ENCODE data around the gene ABHD17A. TPM values are rescaled to one million over a fixed set of nuclear protein-coding genes. Genes with fewer than 3 reads are reported as not detected.
A peak's percentile ranks its signal among the peaks of the same experiment; 100 is the strongest.

ABHD17A gene
- total RNA-seq, 1 experiment from 2014 or later: 68.2 TPM

DNA sequence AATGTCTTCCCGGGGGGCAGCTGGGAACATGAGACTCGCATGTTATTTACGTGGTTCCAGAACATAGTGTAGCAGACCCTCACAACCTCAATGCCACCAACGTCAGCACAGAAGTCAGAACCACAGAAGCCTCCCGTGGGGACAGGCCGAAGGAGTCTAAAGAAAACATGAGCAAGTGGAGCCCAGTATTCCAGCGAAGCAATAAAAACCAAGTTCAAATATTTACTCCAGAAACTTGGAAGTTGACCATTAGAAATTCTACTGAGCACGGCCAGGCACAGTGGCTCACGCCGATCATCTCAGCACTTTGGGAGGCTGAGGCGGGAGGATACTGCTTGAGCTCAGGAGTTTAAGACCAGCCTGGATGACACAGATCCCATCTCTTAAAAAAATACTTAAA, 55.3 kb downstream of the ABHD17A start:
- Histone ChIP-seq H3K4me3 (replicated peaks in 1 of 2; ENCODE audit: low read depth in 1 of 2, low read length in 2 of 2) (no peak overlapping the region), H3K9ac (ENCODE audit: low read length) (no peak overlapping the region), H3K36me3 (ENCODE audit: control insufficient read depth in 1 of 2, insufficient read depth in 2 of 2, low read length in 2 of 2) (peaks cover 0 to 18% of the 10 kb centered on the region in 2 experiments; a peak in 2 of 4 replicates), H3K4me2 (ENCODE audit: low read length) (no peak overlapping the region), H3K4me1 (ENCODE audit: control insufficient read depth in 1 of 2, insufficient read depth in 2 of 2, low read length in 2 of 2) (peaks cover 4 to 7% of the 10 kb centered on the region in 2 experiments; a peak in 3 of 4 replicates), H3K27me3 (ENCODE audit: insufficient read depth, low read length) (no peaks in the 10 kb centered on the region), H3K27ac (ENCODE audit: low read depth, low read length) (no peak overlapping the region), H3K9me3 (ENCODE audit: control insufficient read depth in 1 of 2, insufficient read depth in 1 of 2, low read depth in 1 of 2, low read length in 2 of 2) (no peaks in the 10 kb centered on the region), H3K9me2 (ENCODE audit: insufficient read depth) (no peaks in the 10 kb centered on the region), H4K20me1 (ENCODE audit: insufficient read depth) (0 out of 2 replicates have a peak, but pooled peaks cover 3% of the 10 kb centered on the region), H2AFZ (ENCODE audit: low read depth, low read length, poor library complexity, severe bottlenecking) (no peak overlapping the region), H3K79me2 (ENCODE audit: insufficient read depth, low read length) (peaks cover 53% of the 10 kb centered on the region)
- CTCF ChIA-PET: interaction anchor here (1.2 to 3.2 kb wide), 2 partner anchors 8 to 10 kb away, joined by 5 to 14 read pairs; no protein-coding TSS in a partner anchor
- no peak for ATAC-seq
- intact Hi-C loops (cut with micrococcal nuclease): no loop called here
- no peak for DNase-seq (ENCODE audit: low read depth, low spot score)
- RAD21 ChIA-PET (ENCODE audit: low non-redundant PET in 1 of 2, low total read pairs in 2 of 2, uncharacterized antibody in 2 of 2, unreplicated experiment in 2 of 2): no interaction called here
- TF ChIP-seq JUND (IDR thresholded peaks at IDR 0.05): no peak
- POLR2A ChIA-PET: no interaction called here
- BruUV-seq (replicated peaks): no TSS peak

DNA sequence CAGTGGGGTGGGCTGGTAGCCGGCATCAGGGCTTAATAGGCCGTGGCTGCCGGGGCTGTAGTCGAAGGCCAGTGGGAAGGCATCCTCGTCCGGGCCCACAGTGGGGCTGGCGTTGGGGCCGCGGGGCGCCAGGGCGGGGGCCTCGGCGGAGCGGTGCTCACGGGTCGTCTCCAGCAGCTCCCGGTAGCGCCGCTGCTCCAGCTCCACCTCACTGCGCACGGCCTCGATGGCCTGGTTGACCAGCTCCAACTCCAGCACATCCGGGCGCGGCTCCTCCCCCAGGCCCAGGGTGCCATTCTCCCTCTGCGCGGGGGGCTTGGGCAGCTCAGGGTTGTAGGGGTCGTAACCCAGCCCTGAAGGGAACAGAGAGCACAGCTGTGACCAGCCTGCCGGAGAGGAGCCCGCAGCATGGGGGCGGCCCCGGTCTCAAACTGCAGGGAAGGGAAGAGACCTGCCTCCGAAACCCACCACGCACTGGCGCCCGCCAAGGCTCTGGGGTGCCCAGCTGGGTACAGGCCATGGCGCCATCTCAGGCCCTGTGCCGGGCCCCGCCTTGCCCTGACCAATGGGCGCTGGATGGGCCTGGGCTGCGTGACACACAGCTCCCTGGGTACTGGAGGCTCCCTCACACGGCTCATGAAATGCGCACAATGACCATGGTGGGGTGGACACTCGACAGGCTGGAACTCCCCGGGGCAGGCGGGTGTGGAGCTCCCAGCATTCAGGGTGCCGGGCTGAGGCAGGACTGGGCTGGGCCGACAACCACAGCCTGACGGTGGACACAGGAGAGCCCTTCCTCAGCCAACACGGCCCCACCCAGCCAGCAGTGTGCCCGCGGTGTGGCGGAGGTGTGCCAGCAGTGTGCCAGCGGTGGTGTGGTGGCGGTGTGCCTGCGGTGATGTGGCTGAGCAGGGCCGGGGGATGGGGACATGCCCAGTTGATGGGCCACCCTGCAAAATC, 56.7 kb downstream of the ABHD17A start:
- peaks cover 4 to 18% of the 10 kb centered on the region in 2 experiments; a peak in 2 of 4 replicates for H3K36me3 ChIP-seq (ENCODE audit: control insufficient read depth in 1 of 2, insufficient read depth in 2 of 2, low read length in 2 of 2)
- ChIA-PET CTCF (interaction anchor here (1.2 to 3.2 kb wide), 2 partner anchors 9 to 11 kb away, joined by 5 to 14 read pairs; no protein-coding TSS in a partner anchor), RAD21 (ENCODE audit: low non-redundant PET in 1 of 2, low total read pairs in 2 of 2, uncharacterized antibody in 2 of 2, unreplicated experiment in 2 of 2) (no interaction called here), POLR2A (no interaction called here)
- BruUV-seq (replicated peaks): no TSS peak
- H3K9me3 ChIP-seq (ENCODE audit: control insufficient read depth in 1 of 2, insufficient read depth in 1 of 2, low read depth in 1 of 2, low read length in 2 of 2): no peaks in the 10 kb centered on the region
- H3K27ac ChIP-seq (ENCODE audit: low read depth, low read length): 0 out of 2 replicates have a peak overlapping the region, but pooled peaks have one; percentile 22
- intact Hi-C loops (cut with micrococcal nuclease): no loop called here
- H4K20me1 ChIP-seq (ENCODE audit: insufficient read depth): no peaks in the 10 kb centered on the region
- ATAC-seq (no peak), DNase-seq (ENCODE audit: low read depth, low spot score) (no peak)
- no peak overlapping the region for H3K4me3 ChIP-seq (replicated peaks in 1 of 2; ENCODE audit: low read depth in 1 of 2, low read length in 2 of 2)
- no peaks in the 10 kb centered on the region for H3K27me3 ChIP-seq (ENCODE audit: insufficient read depth, low read length)
- H2AFZ ChIP-seq (ENCODE audit: low read depth, low read length, poor library complexity, severe bottlenecking): no peak overlapping the region
- peaks cover 4 to 7% of the 10 kb centered on the region in 2 experiments; a peak in 3 of 4 replicates for H3K4me1 ChIP-seq (ENCODE audit: control insufficient read depth in 1 of 2, insufficient read depth in 2 of 2, low read length in 2 of 2)
- H3K9ac ChIP-seq (ENCODE audit: low read length): no peak overlapping the region
- no peak overlapping the region for H3K4me2 ChIP-seq (ENCODE audit: low read length)
- H3K9me2 ChIP-seq (ENCODE audit: insufficient read depth): no peaks in the 10 kb centered on the region
- H3K79me2 ChIP-seq (ENCODE audit: insufficient read depth, low read length): peaks cover 39% of the 10 kb centered on the region
- TF ChIP-seq, protein P1, sequence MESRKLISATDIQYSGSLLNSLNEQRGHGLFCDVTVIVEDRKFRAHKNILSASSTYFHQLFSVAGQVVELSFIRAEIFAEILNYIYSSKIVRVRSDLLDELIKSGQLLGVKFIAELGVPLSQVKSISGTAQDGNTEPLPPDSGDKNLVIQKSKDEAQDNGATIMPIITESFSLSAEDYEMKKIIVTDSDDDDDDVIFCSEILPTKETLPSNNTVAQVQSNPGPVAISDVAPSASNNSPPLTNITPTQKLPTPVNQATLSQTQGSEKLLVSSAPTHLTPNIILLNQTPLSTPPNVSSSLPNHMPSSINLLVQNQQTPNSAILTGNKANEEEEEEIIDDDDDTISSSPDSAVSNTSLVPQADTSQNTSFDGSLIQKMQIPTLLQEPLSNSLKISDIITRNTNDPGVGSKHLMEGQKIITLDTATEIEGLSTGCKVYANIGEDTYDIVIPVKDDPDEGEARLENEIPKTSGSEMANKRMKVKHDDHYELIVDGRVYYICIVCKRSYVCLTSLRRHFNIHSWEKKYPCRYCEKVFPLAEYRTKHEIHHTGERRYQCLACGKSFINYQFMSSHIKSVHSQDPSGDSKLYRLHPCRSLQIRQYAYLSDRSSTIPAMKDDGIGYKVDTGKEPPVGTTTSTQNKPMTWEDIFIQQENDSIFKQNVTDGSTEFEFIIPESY (IDR thresholded peaks at IDR 0.05; ENCODE audit: extremely low read depth, insufficient replicate concordance, low read length): no peak
- TF ChIP-seq YY1 (IDR thresholded peaks at IDR 0.05; ENCODE audit: extremely low read depth, insufficient replicate concordance, low read depth, low read length) (no peak), ZNF274 (IDR thresholded peaks at IDR 0.05; ENCODE audit: low read depth, low read length) (no peak), ZFX (IDR thresholded peaks at IDR 0.05) (no peak), SIN3A (IDR thresholded peaks at IDR 0.05; ENCODE audit: low read depth) (no peak), EZH2phosphoT487 (IDR thresholded peaks at IDR 0.05; ENCODE audit: borderline replicate concordance) (no peak)
- TF ChIP-seq, protein P2, sequence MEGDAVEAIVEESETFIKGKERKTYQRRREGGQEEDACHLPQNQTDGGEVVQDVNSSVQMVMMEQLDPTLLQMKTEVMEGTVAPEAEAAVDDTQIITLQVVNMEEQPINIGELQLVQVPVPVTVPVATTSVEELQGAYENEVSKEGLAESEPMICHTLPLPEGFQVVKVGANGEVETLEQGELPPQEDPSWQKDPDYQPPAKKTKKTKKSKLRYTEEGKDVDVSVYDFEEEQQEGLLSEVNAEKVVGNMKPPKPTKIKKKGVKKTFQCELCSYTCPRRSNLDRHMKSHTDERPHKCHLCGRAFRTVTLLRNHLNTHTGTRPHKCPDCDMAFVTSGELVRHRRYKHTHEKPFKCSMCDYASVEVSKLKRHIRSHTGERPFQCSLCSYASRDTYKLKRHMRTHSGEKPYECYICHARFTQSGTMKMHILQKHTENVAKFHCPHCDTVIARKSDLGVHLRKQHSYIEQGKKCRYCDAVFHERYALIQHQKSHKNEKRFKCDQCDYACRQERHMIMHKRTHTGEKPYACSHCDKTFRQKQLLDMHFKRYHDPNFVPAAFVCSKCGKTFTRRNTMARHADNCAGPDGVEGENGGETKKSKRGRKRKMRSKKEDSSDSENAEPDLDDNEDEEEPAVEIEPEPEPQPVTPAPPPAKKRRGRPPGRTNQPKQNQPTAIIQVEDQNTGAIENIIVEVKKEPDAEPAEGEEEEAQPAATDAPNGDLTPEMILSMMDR (IDR thresholded peaks at IDR 0.05 in 2 of 3, conservative IDR thresholded peaks at IDR 0.05 in 1 of 3; ENCODE audit: borderline replicate concordance in 1 of 3, insufficient read depth in 1 of 3, low read depth in 2 of 3, low read length in 2 of 3): no peak
- TF ChIP-seq, protein P3, sequence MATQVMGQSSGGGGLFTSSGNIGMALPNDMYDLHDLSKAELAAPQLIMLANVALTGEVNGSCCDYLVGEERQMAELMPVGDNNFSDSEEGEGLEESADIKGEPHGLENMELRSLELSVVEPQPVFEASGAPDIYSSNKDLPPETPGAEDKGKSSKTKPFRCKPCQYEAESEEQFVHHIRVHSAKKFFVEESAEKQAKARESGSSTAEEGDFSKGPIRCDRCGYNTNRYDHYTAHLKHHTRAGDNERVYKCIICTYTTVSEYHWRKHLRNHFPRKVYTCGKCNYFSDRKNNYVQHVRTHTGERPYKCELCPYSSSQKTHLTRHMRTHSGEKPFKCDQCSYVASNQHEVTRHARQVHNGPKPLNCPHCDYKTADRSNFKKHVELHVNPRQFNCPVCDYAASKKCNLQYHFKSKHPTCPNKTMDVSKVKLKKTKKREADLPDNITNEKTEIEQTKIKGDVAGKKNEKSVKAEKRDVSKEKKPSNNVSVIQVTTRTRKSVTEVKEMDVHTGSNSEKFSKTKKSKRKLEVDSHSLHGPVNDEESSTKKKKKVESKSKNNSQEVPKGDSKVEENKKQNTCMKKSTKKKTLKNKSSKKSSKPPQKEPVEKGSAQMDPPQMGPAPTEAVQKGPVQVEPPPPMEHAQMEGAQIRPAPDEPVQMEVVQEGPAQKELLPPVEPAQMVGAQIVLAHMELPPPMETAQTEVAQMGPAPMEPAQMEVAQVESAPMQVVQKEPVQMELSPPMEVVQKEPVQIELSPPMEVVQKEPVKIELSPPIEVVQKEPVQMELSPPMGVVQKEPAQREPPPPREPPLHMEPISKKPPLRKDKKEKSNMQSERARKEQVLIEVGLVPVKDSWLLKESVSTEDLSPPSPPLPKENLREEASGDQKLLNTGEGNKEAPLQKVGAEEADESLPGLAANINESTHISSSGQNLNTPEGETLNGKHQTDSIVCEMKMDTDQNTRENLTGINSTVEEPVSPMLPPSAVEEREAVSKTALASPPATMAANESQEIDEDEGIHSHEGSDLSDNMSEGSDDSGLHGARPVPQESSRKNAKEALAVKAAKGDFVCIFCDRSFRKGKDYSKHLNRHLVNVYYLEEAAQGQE (IDR thresholded peaks at IDR 0.05; ENCODE audit: low read depth): no peak
